ENCODE data around the gene LMCD1.

Gene LMCD1

GRCh38 chr3:8596321-8597218 is 94.9 kb downstream of the LMCD1 start:
- WGBS, result 91% methylated on average over 18 of the region's 18 CpGs
- H2BK120ac ChIP-seq (ENCODE audit: low read depth, low read length), result no peak overlapping the region

DNA sequence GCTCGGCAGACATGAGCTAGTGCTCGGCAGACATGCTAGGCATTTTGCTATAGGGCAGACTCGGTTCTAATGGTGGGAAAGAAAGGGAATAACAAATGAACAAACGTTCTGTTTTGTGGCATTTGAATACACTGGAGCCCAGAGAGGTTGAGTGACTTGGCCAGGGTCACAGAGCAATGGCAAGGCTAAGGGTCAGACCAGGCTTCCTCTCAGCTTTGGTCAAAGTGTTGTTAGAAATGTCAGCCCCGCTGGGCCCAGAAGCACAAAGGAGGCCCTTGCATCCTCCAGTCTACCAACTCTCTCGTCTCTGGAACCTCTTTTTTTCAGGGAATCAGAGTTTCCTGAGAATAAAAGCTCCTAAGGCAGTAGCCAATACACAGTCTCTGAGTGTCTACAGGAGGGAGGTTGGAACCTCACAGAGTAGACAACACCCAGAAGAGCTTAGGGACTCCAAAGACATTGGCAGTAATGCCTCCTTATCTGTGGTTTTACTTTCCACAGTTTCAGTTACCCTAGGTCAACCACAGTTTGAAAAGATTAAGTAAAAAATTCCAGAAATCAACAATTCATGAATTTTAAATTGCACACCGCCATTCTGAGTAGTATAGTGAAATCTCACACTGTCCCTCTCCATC is 95.7 kb downstream of the LMCD1 start:
- Histone ChIP-seq H3K14ac (ENCODE audit: low read length in 2 of 2) (no peak overlapping the region), H2AK5ac (ENCODE audit: low read length, severe bottlenecking) (no peak overlapping the region), H3K27ac (ENCODE audit: low read length, poor library complexity, severe bottlenecking) (no peak overlapping the region), H4K91ac (ENCODE audit: low read length) (no peak overlapping the region), H3K4me1 (ENCODE audit: control insufficient read depth, insufficient read depth, low read depth, low read length) (peaks cover 5% of the 10 kb centered on the region), H3K9me3 (ENCODE audit: control insufficient read depth, low read length) (no peaks in the 10 kb centered on the region), H2BK12ac (ENCODE audit: low read length in 2 of 2) (no peak overlapping the region), H3K27me3 (ENCODE audit: control insufficient read depth in 1 of 2, insufficient read depth in 1 of 2, low read length in 2 of 2) (no peaks in the 10 kb centered on the region), H2BK15ac (ENCODE audit: low read depth, poor library complexity, severe bottlenecking) (no peak overlapping the region), H3K9ac (ENCODE audit: low read length) (no peak overlapping the region), H3K36me3 (ENCODE audit: control insufficient read depth in 1 of 2, insufficient read depth in 2 of 2, low read depth in 1 of 2, low read length in 2 of 2) (no peaks in the 10 kb centered on the region), H3K23ac (ENCODE audit: low read length in 2 of 2) (no peak overlapping the region), H4K8ac (ENCODE audit: low read length) (no peak overlapping the region), H3K4ac (ENCODE audit: low read depth in 1 of 2, low read length in 2 of 2) (peak overlapping the region in 1 of 2 experiments; percentile 20), H3K79me1 (replicated peaks; ENCODE audit: low read length, poor library complexity, severe bottlenecking) (no peaks in the 10 kb centered on the region), H3K18ac (ENCODE audit: low read depth in 1 of 2, low read length in 2 of 2) (no peak overlapping the region), H2BK5ac (ENCODE audit: low read depth, low read length, poor library complexity, severe bottlenecking) (no peak overlapping the region), H2BK120ac (ENCODE audit: low read depth, low read length) (no peak overlapping the region), H3K4me3 (ENCODE audit: insufficient read depth in 1 of 2, low read depth in 1 of 2, low read length in 2 of 2) (no peak overlapping the region), H3K4me2 (ENCODE audit: low read length, poor library complexity, severe bottlenecking) (no peak overlapping the region), H2AFZ (ENCODE audit: low read depth, low read length) (no peak overlapping the region)
- WGBS, result 81% methylated on average over 6 of the region's 7 CpGs
- no peak for DNase-seq

More at GRCh38 chr3:8596321-8597218, 94.9 kb downstream of the LMCD1 start:
- Histone ChIP-seq H3K9ac (ENCODE audit: low read length) (no peak overlapping the region), H3K18ac (ENCODE audit: low read depth in 1 of 2, low read length in 2 of 2) (peak overlapping the region in 1 of 2 experiments; percentile 14), H4K91ac (ENCODE audit: low read length) (no peak overlapping the region), H3K79me1 (replicated peaks; ENCODE audit: low read length, poor library complexity, severe bottlenecking) (no peaks in the 10 kb centered on the region), H2AFZ (ENCODE audit: low read depth, low read length) (no peak overlapping the region), H2BK12ac (ENCODE audit: low read length in 2 of 2) (no peak overlapping the region), H4K8ac (ENCODE audit: low read length) (no peak overlapping the region), H3K4me3 (ENCODE audit: insufficient read depth in 1 of 2, low read depth in 1 of 2, low read length in 2 of 2) (no peak overlapping the region), H2BK5ac (ENCODE audit: low read depth, low read length, poor library complexity, severe bottlenecking) (no peak overlapping the region), H3K36me3 (ENCODE audit: control insufficient read depth in 1 of 2, insufficient read depth in 2 of 2, low read depth in 1 of 2, low read length in 2 of 2) (no peaks in the 10 kb centered on the region), H3K23ac (ENCODE audit: low read length in 2 of 2) (no peak overlapping the region), H3K9me3 (ENCODE audit: control insufficient read depth, low read length) (no peaks in the 10 kb centered on the region), H2AK5ac (ENCODE audit: low read length, severe bottlenecking) (no peak overlapping the region), H3K4me1 (ENCODE audit: control insufficient read depth, insufficient read depth, low read depth, low read length) (peaks cover 5% of the 10 kb centered on the region), H2BK15ac (ENCODE audit: low read depth, poor library complexity, severe bottlenecking) (peak overlapping the region; percentile 44), H3K4ac (ENCODE audit: low read depth in 1 of 2, low read length in 2 of 2) (no peak overlapping the region), H3K27me3 (ENCODE audit: control insufficient read depth in 1 of 2, insufficient read depth in 1 of 2, low read length in 2 of 2) (no peaks in the 10 kb centered on the region), H3K14ac (ENCODE audit: low read length in 2 of 2) (no peak overlapping the region), H3K27ac (ENCODE audit: low read length, poor library complexity, severe bottlenecking) (no peak overlapping the region), H3K4me2 (ENCODE audit: low read length, poor library complexity, severe bottlenecking) (no peak overlapping the region)
- no peak for DNase-seq

DNA sequence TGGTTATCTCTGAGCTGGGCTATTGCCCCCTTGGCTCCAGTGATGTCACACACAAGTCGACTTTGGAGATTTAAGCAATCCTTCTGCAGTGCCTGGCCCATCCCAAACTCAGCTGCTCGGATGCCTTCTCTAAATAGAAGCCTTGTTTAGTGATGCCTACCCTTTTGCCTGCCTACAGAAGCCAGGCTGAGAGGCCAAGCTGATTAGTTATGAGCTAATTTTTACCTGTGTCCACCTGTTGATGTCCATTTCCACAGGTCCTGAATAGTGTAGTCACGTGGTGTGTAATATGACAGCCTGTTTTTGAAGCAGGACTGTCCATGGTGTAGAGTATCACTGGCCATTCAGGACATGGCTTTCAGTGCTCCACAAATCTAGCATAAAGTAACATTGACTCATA is 97.5 kb downstream of the LMCD1 start:
- Histone ChIP-seq H2BK12ac (ENCODE audit: low read length in 2 of 2) (no peak overlapping the region), H3K9ac (ENCODE audit: low read length) (no peak overlapping the region), H3K4me1 (ENCODE audit: control insufficient read depth, insufficient read depth, low read depth, low read length) (no peaks in the 10 kb centered on the region), H3K18ac (ENCODE audit: low read depth in 1 of 2, low read length in 2 of 2) (no peak overlapping the region), H3K36me3 (ENCODE audit: control insufficient read depth in 1 of 2, insufficient read depth in 2 of 2, low read depth in 1 of 2, low read length in 2 of 2) (no peaks in the 10 kb centered on the region), H3K79me1 (replicated peaks; ENCODE audit: low read length, poor library complexity, severe bottlenecking) (no peaks in the 10 kb centered on the region), H4K8ac (ENCODE audit: low read length) (no peak overlapping the region), H4K91ac (ENCODE audit: low read length) (no peak overlapping the region), H3K4me2 (ENCODE audit: low read length, poor library complexity, severe bottlenecking) (no peak overlapping the region), H2BK120ac (ENCODE audit: low read depth, low read length) (no peak overlapping the region), H2AK5ac (ENCODE audit: low read length, severe bottlenecking) (no peak overlapping the region), H3K14ac (ENCODE audit: low read length in 2 of 2) (no peak overlapping the region), H3K4me3 (ENCODE audit: insufficient read depth in 1 of 2, low read depth in 1 of 2, low read length in 2 of 2) (no peak overlapping the region), H2AFZ (ENCODE audit: low read depth, low read length) (no peak overlapping the region), H2BK5ac (ENCODE audit: low read depth, low read length, poor library complexity, severe bottlenecking) (no peak overlapping the region), H3K27me3 (ENCODE audit: control insufficient read depth in 1 of 2, insufficient read depth in 1 of 2, low read length in 2 of 2) (no peaks in the 10 kb centered on the region), H3K9me3 (ENCODE audit: control insufficient read depth, low read length) (no peaks in the 10 kb centered on the region), H3K23ac (ENCODE audit: low read length in 2 of 2) (no peak overlapping the region), H2BK15ac (ENCODE audit: low read depth, poor library complexity, severe bottlenecking) (no peak overlapping the region), H3K27ac (ENCODE audit: low read length, poor library complexity, severe bottlenecking) (no peak overlapping the region), H3K4ac (ENCODE audit: low read depth in 1 of 2, low read length in 2 of 2) (no peak overlapping the region)
- DNase-seq, result no peak
- 89% methylated on average over 3 of the region's 3 CpGs for WGBS

DNA sequence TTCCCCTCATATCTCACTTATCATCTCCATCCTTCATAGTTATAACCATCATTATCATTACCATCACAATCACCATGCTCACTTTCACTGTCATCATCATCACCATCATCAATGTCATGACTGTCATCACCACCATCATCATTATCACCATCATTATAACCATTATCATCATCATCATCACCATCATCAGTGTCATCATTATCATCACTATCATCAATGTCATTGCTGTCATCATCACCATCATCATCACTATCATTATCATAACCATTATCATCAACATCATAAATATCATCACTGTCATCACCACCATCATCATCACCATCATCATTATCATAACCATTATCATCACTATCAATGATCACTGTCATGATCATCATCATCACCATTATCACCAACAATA is 98.8 kb downstream of the LMCD1 start:
- Histone ChIP-seq H3K23ac (ENCODE audit: low read length in 2 of 2) (no peak overlapping the region), H3K9me3 (ENCODE audit: control insufficient read depth, low read length) (no peaks in the 10 kb centered on the region)
- DNase-seq, result no peak

More for the DNA sequence above, 98.8 kb downstream of the LMCD1 start:
- H3K4me2 ChIP-seq (ENCODE audit: low read length, poor library complexity, severe bottlenecking), result no peak overlapping the region
- no peak overlapping the region for H2BK120ac ChIP-seq (ENCODE audit: low read depth, low read length)
- H2BK12ac ChIP-seq (ENCODE audit: low read length in 2 of 2), result no peak overlapping the region
- H2BK15ac ChIP-seq (ENCODE audit: low read depth, poor library complexity, severe bottlenecking), result no peak overlapping the region
- H4K8ac ChIP-seq (ENCODE audit: low read length), result no peak overlapping the region
- no peaks in the 10 kb centered on the region for H3K4me1 ChIP-seq (ENCODE audit: control insufficient read depth, insufficient read depth, low read depth, low read length)
- H2AFZ ChIP-seq (ENCODE audit: low read depth, low read length), result no peak overlapping the region
- no peak overlapping the region for H4K91ac ChIP-seq (ENCODE audit: low read length)
- H2AK5ac ChIP-seq (ENCODE audit: low read length, severe bottlenecking), result no peak overlapping the region
- H3K18ac ChIP-seq (ENCODE audit: low read depth in 1 of 2, low read length in 2 of 2), result no peak overlapping the region
- H3K4ac ChIP-seq (ENCODE audit: low read depth in 1 of 2, low read length in 2 of 2), result no peak overlapping the region
- H3K14ac ChIP-seq (ENCODE audit: low read length in 2 of 2), result no peak overlapping the region
- H2BK5ac ChIP-seq (ENCODE audit: low read depth, low read length, poor library complexity, severe bottlenecking), result no peak overlapping the region
- H3K79me1 ChIP-seq (replicated peaks; ENCODE audit: low read length, poor library complexity, severe bottlenecking), result no peaks in the 10 kb centered on the region
- H3K27ac ChIP-seq (ENCODE audit: low read length, poor library complexity, severe bottlenecking), result no peak overlapping the region
- no peak overlapping the region for H3K9ac ChIP-seq (ENCODE audit: low read length)
- no peak overlapping the region for H3K4me3 ChIP-seq (ENCODE audit: insufficient read depth in 1 of 2, low read depth in 1 of 2, low read length in 2 of 2)
- no peaks in the 10 kb centered on the region for H3K36me3 ChIP-seq (ENCODE audit: control insufficient read depth in 1 of 2, insufficient read depth in 2 of 2, low read depth in 1 of 2, low read length in 2 of 2)
- H3K27me3 ChIP-seq (ENCODE audit: control insufficient read depth in 1 of 2, insufficient read depth in 1 of 2, low read length in 2 of 2), result no peaks in the 10 kb centered on the region

Measured in mesenchymal stem cell (in vitro differentiated cells and primary cell).